Urinary bladder (tissue), 4 donors: ENCODE data around the gene DTNBP1. TPM values are rescaled to one million over a fixed set of nuclear protein-coding genes. Genes with fewer than 3 reads are reported as not detected.
"Not testable (repeated sequence)": the region's sequence is repeated elsewhere in the genome, so short reads cannot be mapped to it uniquely, and the experiment has no call there.

Experiments
- DNase-seq: peaks from one replicate; pipeline ENCODE4 v3.0.0-alpha.2; 2015; ENCODE audit errors: extremely low spot score
- H3K27ac ChIP-seq: one replicate; pipeline ENCODE4 v1.5.1; 2013; ENCODE audit warnings: low read depth, mild to moderate bottlenecking, moderate library complexity
- H3K36me3 ChIP-seq: one replicate; pipeline ENCODE4 v1.6.1; 2013; ENCODE audit warnings: mild to moderate bottlenecking, moderate library complexity; ENCODE audit not compliant: insufficient read depth
- H3K4me1 ChIP-seq: one replicate; pipeline ENCODE4 v1.6.1; 2013; ENCODE audit warnings: mild to moderate bottlenecking, moderate library complexity; ENCODE audit not compliant: insufficient read depth
- H3K4me3 ChIP-seq: one replicate; pipeline ENCODE4 v1.5.1; 2013; ENCODE audit warnings: low read depth, low read length
- WGBS: extraction: QIAGEN DNeasy Blood & Tissue Kit; methylation state at CpG from one replicate; pipeline ENCODE4 v1.1.7; 2013; 5-methylcytosine and 5-hydroxymethylcytosine counted together
- polyA plus RNA-seq: library from polyadenylated mRNA; stranded (reverse); fragments of 200-250 nt; gene quantifications from one replicate; pipeline ENCODE4 v1.2.3, GENCODE V29; 2013
- total RNA-seq: library from RNA; depleted of rRNA; stranded (reverse); fragments of >200 nt; gene quantifications from one replicate; pipeline ENCODE4 v1.2.3, GENCODE V29; 2014
- donor health status: healthy with polysubstance abuse.
- donor health status: healthy.

Gene DTNBP1
- total and polyA plus RNA-seq, 2 donors: 5.0 to 23.3 TPM

GRCh38 chr6:15657290-15657689, 5.5 kb downstream of the DTNBP1 start:
- no peak for DNase-seq
- Histone ChIP-seq H3K4me3 (no peak overlapping the region), H3K27ac (no peak overlapping the region), H3K36me3 (no peaks in the 10 kb centered on the region), H3K4me1 (no peaks in the 10 kb centered on the region)
- WGBS: 94% methylated on average over 2 of the region's 2 CpGs

- 87% methylated on average over 3 of the region's 3 CpGs for WGBS
These were observed 6.7 kb downstream of the DTNBP1 start for GRCh38 chr6:15656145-15656544.

GRCh38 chr6:15654250-15654649, 8.6 kb downstream of the DTNBP1 start:
- no peak for DNase-seq
- no peak overlapping the region for H3K4me3 ChIP-seq
- H3K36me3 ChIP-seq: no peaks in the 10 kb centered on the region
- H3K4me1 ChIP-seq: no peaks in the 10 kb centered on the region
- H3K27ac ChIP-seq: no peak overlapping the region
- 79% methylated on average over 4 of the region's 4 CpGs for WGBS

More at GRCh38 chr6:15656145-15656544, 6.7 kb downstream of the DTNBP1 start:
- H3K36me3 ChIP-seq: no peaks in the 10 kb centered on the region
- no peak overlapping the region for H3K4me3 ChIP-seq
- H3K27ac ChIP-seq: no peak overlapping the region
- no peaks in the 10 kb centered on the region for H3K4me1 ChIP-seq
- no peak for DNase-seq

GRCh38 chr6:15653581-15653980, 9.2 kb downstream of the DTNBP1 start:
- H3K36me3 ChIP-seq: no peaks in the 10 kb centered on the region
- H3K4me3 ChIP-seq: no peak overlapping the region
- H3K4me1 ChIP-seq: no peaks in the 10 kb centered on the region
- no peak overlapping the region for H3K27ac ChIP-seq
- no peak for DNase-seq

GRCh38 chr6:15650004-15650559, 12.7 kb downstream of the DTNBP1 start:
- H3K27ac ChIP-seq, H3K36me3 ChIP-seq, DNase-seq, H3K4me3 ChIP-seq, H3K4me1 ChIP-seq: not testable (repeated sequence)
- 91% methylated on average over 7 of the region's 7 CpGs for WGBS

- Histone ChIP-seq H3K27ac (no peak overlapping the region), H3K36me3 (no peaks in the 10 kb centered on the region), H3K4me3 (no peak overlapping the region), H3K4me1 (no peaks in the 10 kb centered on the region)
- DNase-seq: no peak
- 97% methylated on average over 1 of the region's 1 CpG for WGBS
These were observed 17.9 kb downstream of the DTNBP1 start for GRCh38 chr6:15644904-15645303.

GRCh38 chr6:15643542-15643941, 19.3 kb downstream of the DTNBP1 start:
- Histone ChIP-seq H3K36me3 (no peaks in the 10 kb centered on the region), H3K27ac (no peak overlapping the region), H3K4me1 (no peaks in the 10 kb centered on the region), H3K4me3 (no peak overlapping the region)
- 97% methylated on average over 2 of the region's 2 CpGs for WGBS
- no peak for DNase-seq

GRCh38 chr6:15642276-15642675, 20.6 kb downstream of the DTNBP1 start:
- Histone ChIP-seq H3K36me3 (no peaks in the 10 kb centered on the region), H3K27ac (no peak overlapping the region), H3K4me3 (no peak overlapping the region), H3K4me1 (no peaks in the 10 kb centered on the region)
- 73% methylated on average over 4 of the region's 4 CpGs for WGBS
- no peak for DNase-seq

- DNase-seq: no peak
- H3K4me3 ChIP-seq: no peak overlapping the region
- H3K36me3 ChIP-seq: no peaks in the 10 kb centered on the region
- H3K27ac ChIP-seq: no peak overlapping the region
- H3K4me1 ChIP-seq: no peaks in the 10 kb centered on the region
These were observed 24.5 kb downstream of the DTNBP1 start for GRCh38 chr6:15638373-15638772.

- 72% methylated on average over 2 of the region's 2 CpGs for WGBS
- no peak overlapping the region for H3K4me3 ChIP-seq
- H3K27ac ChIP-seq: no peak overlapping the region
- no peaks in the 10 kb centered on the region for H3K4me1 ChIP-seq
- H3K36me3 ChIP-seq: no peaks in the 10 kb centered on the region
- DNase-seq: no peak
These were observed 31.4 kb downstream of the DTNBP1 start for GRCh38 chr6:15631432-15631831.

GRCh38 chr6:15630202-15630601, 32.6 kb downstream of the DTNBP1 start:
- 79% methylated on average over 1 of the region's 1 CpG for WGBS
- DNase-seq: no peak
- no peak overlapping the region for H3K4me3 ChIP-seq
- no peaks in the 10 kb centered on the region for H3K4me1 ChIP-seq
- peaks cover 2% of the 10 kb centered on the region for H3K36me3 ChIP-seq
- no peak overlapping the region for H3K27ac ChIP-seq

GRCh38 chr6:15629487-15629886, 33.3 kb downstream of the DTNBP1 start:
- Histone ChIP-seq H3K27ac (no peak overlapping the region), H3K36me3 (peaks cover 2% of the 10 kb centered on the region), H3K4me3 (no peak overlapping the region), H3K4me1 (no peaks in the 10 kb centered on the region)
- DNase-seq: no peak

- no peak overlapping the region for H3K4me3 ChIP-seq
- WGBS: 60% methylated on average over 7 of the region's 7 CpGs
- DNase-seq: no peak
- H3K4me1 ChIP-seq: no peaks in the 10 kb centered on the region
- peaks cover 2% of the 10 kb centered on the region for H3K36me3 ChIP-seq
- H3K27ac ChIP-seq: peak overlapping the region; percentile 38
These were observed 34.2 kb downstream of the DTNBP1 start for GRCh38 chr6:15628499-15629131.

- peaks cover 2% of the 10 kb centered on the region for H3K36me3 ChIP-seq
These were observed 35.0 kb downstream of the DTNBP1 start for GRCh38 chr6:15627821-15628220.

More at GRCh38 chr6:15627821-15628220, 35.0 kb downstream of the DTNBP1 start:
- WGBS: 98% methylated on average over 2 of the region's 2 CpGs
- Histone ChIP-seq H3K4me3 (no peak overlapping the region), H3K4me1 (no peaks in the 10 kb centered on the region), H3K27ac (no peak overlapping the region)
- no peak for DNase-seq
